Central memory CD4-positive, alpha-beta T cell (primary cell): ENCODE data around the gene TOP3B.
"Not testable (repeated sequence)": the region's sequence is repeated elsewhere in the genome, so short reads cannot be mapped to it uniquely, and the experiment has no call there.

Experiments
- DNase-seq: peaks from one replicate; pipeline ENCODE4 v3.0.0; 2022

Gene TOP3B

GRCh38 chr22:21921184-21921721 is 61.3 kb downstream of the TOP3B start:
- DNase-seq, result no peak

GRCh38 chr22:21920341-21921183 is 62.0 kb downstream of the TOP3B start:
- DNase-seq, result no peak

DNA sequence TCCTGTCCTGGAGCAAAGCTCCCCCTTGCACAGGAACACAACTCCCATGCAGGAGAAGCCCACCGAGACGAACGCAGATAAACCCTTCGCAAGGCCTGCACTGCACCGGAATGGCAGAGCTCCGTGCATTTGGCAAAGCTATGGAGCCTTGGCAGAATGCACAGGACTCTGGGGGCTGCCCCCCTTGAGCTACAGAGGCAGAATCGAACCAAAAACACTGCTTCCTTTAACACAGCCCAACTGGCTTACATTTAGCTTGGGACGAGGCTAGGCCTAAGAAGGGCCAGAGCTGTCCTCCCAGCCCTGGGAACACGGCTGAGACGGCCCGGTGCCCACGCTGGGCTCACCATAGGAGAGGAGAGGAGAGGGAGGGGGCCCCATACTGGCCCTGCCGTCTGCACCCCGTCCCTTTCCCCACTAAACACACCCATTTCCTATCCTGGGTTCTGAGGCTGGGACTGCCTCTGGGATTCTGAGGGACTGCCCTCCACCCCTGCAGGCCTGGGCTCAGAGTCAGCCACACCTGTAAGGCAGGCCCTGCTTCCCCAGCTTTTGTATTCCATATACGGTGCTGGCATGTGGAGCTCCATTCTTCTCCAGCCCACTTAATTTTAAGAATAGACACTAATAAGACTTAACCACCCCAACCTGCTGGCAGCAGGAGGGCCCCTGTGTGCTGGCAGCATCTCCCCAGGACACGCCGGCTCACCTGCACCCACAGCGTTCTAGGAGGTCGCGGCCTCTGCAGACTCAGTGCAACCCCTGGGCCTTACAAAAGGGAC is 62.9 kb downstream of the TOP3B start:
- no peak for DNase-seq

GRCh38 chr22:21918466-21919185 is 64.0 kb downstream of the TOP3B start:
- no peak for DNase-seq

GRCh38 chr22:21917959-21918261 is 64.7 kb downstream of the TOP3B start:
- no peak for DNase-seq

DNA sequence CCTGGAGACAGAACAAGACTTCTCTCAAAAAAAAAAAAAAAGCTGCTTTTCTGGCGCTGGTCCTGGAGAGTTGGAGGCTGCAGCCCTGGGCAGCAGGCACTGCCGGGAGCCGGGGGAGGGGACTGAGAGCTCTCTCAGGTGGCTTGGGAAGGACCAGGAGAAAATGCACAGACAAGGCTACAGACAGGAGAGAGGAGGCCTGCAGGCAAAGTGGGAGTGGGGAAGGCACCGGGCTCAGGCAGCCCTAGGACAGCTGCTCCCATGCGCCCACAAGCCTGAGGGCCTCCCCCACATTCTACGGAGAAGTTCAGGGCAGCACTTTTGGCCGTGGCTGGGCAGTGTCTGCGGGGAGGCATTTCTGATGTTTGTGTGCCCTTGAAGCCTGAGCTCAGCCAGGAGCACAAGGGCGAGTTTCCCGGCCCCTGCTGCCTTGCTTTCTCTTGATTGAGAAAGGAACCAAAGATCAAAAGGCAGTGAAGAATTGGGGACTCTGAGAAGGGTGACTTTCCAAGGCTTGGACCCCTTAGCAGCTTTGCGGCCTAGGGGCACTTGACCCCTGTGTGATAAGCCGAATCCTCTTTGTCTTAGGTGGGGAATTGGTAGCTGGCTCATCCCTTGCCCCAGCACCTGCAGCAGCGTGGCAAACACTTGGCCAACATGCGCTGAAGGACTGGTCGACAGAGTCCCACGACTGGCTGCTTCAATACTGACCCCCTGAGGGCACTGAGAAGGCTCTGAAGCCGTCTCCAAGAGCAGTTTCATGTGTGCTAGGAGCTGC is 65.2 kb downstream of the TOP3B start:
- no peak for DNase-seq

GRCh38 chr22:21916309-21916918 is 66.2 kb downstream of the TOP3B start:
- no peak for DNase-seq

- no peak for DNase-seq
Measured at GRCh38 chr22:21915624-21916308, 66.8 kb downstream of the TOP3B start.

DNA sequence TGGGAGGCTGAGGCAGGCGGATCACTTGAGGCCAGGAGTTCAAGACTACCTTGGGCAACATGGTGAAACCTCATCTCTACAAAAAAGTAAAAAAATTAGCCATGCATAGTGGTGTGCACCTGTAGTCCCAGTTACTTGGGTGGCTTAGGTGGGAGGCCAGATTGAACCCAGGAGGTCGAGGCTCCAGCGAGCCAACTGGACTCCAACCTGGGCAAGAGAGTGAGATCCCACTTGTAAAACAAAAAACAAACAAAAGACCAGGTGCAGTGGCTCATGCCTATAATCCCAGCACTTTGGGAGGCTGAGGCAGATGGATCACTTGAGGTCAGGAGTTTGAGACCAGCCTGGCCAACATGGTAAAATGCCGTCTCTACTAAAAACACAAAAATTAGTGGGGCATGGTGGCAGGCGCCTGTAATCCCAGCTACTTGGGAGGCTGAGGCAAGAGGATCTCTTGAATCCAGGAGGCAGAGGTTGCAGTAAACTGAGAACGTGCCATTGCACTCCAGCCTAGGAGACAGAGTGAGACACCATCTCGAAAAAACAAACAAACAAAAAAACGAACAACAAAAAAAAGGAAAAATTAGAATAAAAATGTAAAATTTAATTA is 68.4 kb downstream of the TOP3B start:
- not testable (repeated sequence) for DNase-seq

DNA sequence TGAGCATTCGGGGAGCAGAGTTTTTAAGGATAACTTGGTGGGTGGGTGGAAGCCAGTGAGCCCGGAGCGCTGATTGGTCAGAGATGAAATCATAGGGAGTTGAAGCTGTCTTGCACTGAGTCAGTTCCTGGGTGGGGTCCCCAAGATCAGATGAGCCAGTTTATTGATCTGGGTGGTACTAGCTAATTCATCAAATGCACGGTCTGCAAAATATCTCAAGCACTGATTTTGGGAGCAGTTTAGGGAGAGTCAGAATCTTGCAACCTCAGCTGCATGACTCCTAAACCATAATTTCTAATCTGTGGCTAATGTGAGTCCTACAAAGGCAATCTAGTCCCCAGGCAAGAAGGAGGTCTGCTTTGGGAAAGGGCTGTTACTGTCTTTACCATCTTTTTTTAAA is 72.2 kb downstream of the TOP3B start:
- not testable (repeated sequence) for DNase-seq

- DNase-seq, result no peak
Measured at GRCh38 chr22:21909871-21910270, 72.7 kb downstream of the TOP3B start.

DNA sequence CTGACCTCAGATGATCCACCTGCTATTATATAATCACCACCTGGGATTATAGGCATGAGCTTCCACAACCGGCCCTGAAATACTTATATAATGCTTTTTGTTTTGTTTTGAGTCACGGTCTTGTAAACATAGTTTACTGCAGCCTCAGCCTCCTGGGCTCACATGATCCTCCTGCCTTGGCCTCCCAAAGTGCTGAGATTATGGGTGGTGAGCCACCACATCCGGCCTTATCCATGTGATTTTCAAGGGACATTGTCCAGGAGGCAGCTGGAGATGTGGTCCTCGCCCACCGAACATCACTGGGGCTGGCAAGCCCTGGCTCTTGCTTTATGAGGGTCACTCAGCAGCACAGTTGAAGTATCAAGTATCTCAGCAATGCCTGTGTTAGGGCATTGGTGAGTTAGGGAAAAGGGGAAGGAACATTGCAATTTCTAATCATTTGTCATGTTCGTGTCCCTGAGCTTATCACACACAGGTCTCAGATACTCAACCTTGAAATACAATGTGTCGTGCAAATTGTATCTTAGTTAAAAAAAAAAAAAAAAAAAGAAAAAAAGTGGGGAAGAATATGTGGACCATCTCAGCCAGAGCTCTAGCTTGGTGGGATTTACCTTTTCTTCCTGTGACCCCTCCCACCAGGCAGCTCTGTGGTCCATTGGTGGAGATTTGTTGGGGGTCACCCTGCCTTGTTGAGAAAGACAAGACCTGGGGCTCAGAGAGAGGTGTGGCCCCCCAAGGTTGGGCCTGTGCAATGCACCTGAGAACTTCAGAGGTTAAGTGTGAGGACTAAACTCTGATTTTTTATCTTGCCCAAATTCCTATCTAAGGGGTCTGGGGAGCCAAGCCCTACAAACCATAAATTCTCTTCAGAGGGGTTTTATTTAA is 74.7 kb downstream of the TOP3B start:
- no peak for DNase-seq
